A673 (cell line): Measurements from ENCODE around the gene LSM2.

Experiments used
- CTCF ChIP-seq: fragments of 300-800, 200-600 bp; sonication (generic); conservative IDR thresholded peaks from 2 replicates; pipeline ENCODE4 v1.5.1; 2017; ENCODE audit warnings: low read depth, mild to moderate bottlenecking, antibody characterized with exemption, low read length, moderate library complexity, mixed read lengths
- EZH2 ChIP-seq: fragments of 200-600 bp; sonication (generic); IDR thresholded peaks from 2 replicates; pipeline ENCODE4 v1.6.1; 2017; ENCODE audit warnings: borderline replicate concordance, low read depth, mild to moderate bottlenecking, mixed read lengths, antibody characterized with exemption, low read length; ENCODE audit not compliant: poor library complexity, severe bottlenecking

- no peak for TF ChIP-seq EZH2
- TF ChIP-seq CTCF, result no peak
Measured at GRCh38 chr6:31794866-31795615, 11.7 kb downstream of the LSM2 start.
